ENCODE data around the gene PIAS1.
"Not testable (repeated sequence)": the region's sequence is repeated elsewhere in the genome, so short reads cannot be mapped to it uniquely, and the experiment has no call there.

PIAS1 gene

GRCh38 chr15:68230157-68231100, 176.3 kb downstream of the PIAS1 start:
- DNase-seq (ENCODE audit: low read depth in 4 of 4, low spot score in 1 of 4) = peak in 1 of 4 experiments; percentile 3

GRCh38 chr15:68231102-68231818, 177.1 kb downstream of the PIAS1 start:
- DNase-seq (ENCODE audit: low read depth in 4 of 4, low spot score in 1 of 4) = no peak

- DNase-seq (ENCODE audit: low read depth in 4 of 4, low spot score in 1 of 4) = no peak
Measured at GRCh38 chr15:68232449-68232848, 178.3 kb downstream of the PIAS1 start.

- no peak for DNase-seq (ENCODE audit: low read depth in 4 of 4, low spot score in 1 of 4)
Measured at GRCh38 chr15:68232937-68233336, 178.8 kb downstream of the PIAS1 start.

GRCh38 chr15:68234060-68234459, 179.9 kb downstream of the PIAS1 start:
- no peak for DNase-seq (ENCODE audit: low read depth in 4 of 4, low spot score in 1 of 4)

- not testable (repeated sequence) for DNase-seq (ENCODE audit: low read depth in 4 of 4, low spot score in 1 of 4)
Measured at GRCh38 chr15:68234520-68234919, 180.4 kb downstream of the PIAS1 start.

- no peak for DNase-seq (ENCODE audit: low read depth in 4 of 4, low spot score in 1 of 4)
Measured at GRCh38 chr15:68235022-68235421, 180.9 kb downstream of the PIAS1 start.

GRCh38 chr15:68239025-68239424, 184.9 kb downstream of the PIAS1 start:
- no peak for DNase-seq (ENCODE audit: low read depth in 4 of 4, low spot score in 1 of 4)

GRCh38 chr15:68241088-68241935, 187.2 kb downstream of the PIAS1 start:
- DNase-seq (ENCODE audit: low read depth in 4 of 4, low spot score in 1 of 4) = no peak

All from stimulated activated CD4-positive, alpha-beta T cell treated with anti-CD3 and anti-CD28 coated beads, Interleukin-1b, Interleukin-23, amount 100 ng/mL, for 24 hours (primary cell).